Stimulated activated CD4-positive, alpha-beta T cell treated with anti-CD3 and anti-CD28 coated beads, TNF-alpha, amount 100 ng/mL, for 4 hours (primary cell): ENCODE results near the gene PPT1.

Experiments
- DNase-seq, 3 experiments: peaks; one replicate each; pipeline ENCODE4 v3.0.0-alpha.2; 2020; ENCODE audit warnings: low read depth in 3 of 3

Gene PPT1

GRCh38 chr1:40030528-40031135, 66.4 kb downstream of the PPT1 start:
- DNase-seq = no peak

- no peak for DNase-seq
Observed at GRCh38 chr1:40029608-40030007, 67.4 kb downstream of the PPT1 start.

GRCh38 chr1:40027647-40028046, 69.4 kb downstream of the PPT1 start:
- no peak for DNase-seq

GRCh38 chr1:40024671-40025070, 72.4 kb downstream of the PPT1 start:
- no peak for DNase-seq

- no peak for DNase-seq
Observed at GRCh38 chr1:40023379-40023944, 73.6 kb downstream of the PPT1 start.
